H9 (cell line): ENCODE data around the gene CALM1. TPM values are rescaled to one million over a fixed set of nuclear protein-coding genes. Genes with fewer than 3 reads are reported as not detected.

ENCODE experiments used
- DNase-seq: peaks from one replicate; pipeline ENCODE4 v3.0.0-alpha.2; 2017
- H2AFZ ChIP-seq: one replicate; pipeline ENCODE4 v1.6.1; 2013; ENCODE audit warnings: mild to moderate bottlenecking, low read length, control low read depth, moderate library complexity
- H2AK5ac ChIP-seq: 2 replicates; pipeline ENCODE4 v1.6.1; 2013; ENCODE audit warnings: low read length, control low read depth, mixed read lengths; ENCODE audit not compliant: insufficient read length
- H2BK120ac ChIP-seq: one replicate; pipeline ENCODE4 v1.6.1; 2013; ENCODE audit warnings: low read depth, mild to moderate bottlenecking, low read length, control low read depth, inconsistent platforms; ENCODE audit not compliant: poor library complexity, severe bottlenecking
- H2BK12ac ChIP-seq: 2 replicates; pipeline ENCODE4 v1.6.1; 2013; ENCODE audit warnings: low read length, control low read depth, mixed read lengths, low read depth; ENCODE audit not compliant: insufficient read length
- H2BK15ac ChIP-seq: 2 replicates; pipeline ENCODE4 v1.6.1; 2013; ENCODE audit warnings: low read depth, low read length, control low read depth
- H2BK20ac ChIP-seq: one replicate; pipeline ENCODE4 v1.6.1; 2013; ENCODE audit warnings: low read depth, mild to moderate bottlenecking, low read length, control low read depth, inconsistent platforms; ENCODE audit not compliant: poor library complexity, severe bottlenecking
- H2BK5ac ChIP-seq: 2 replicates; pipeline ENCODE4 v1.6.1; 2013; ENCODE audit warnings: low read length, control low read depth, mixed read lengths; ENCODE audit not compliant: insufficient read length
- H3K14ac ChIP-seq: 2 replicates; pipeline ENCODE4 v1.6.1; 2013; ENCODE audit warnings: low read length, control low read depth; ENCODE audit not compliant: insufficient read depth
- H3K18ac ChIP-seq: 2 replicates; pipeline ENCODE4 v1.6.1; 2013; ENCODE audit warnings: low read depth, mild to moderate bottlenecking, mixed read lengths, low read length, control low read depth; ENCODE audit not compliant: insufficient read length
- H3K23ac ChIP-seq: 2 replicates; pipeline ENCODE4 v1.6.1; 2013; ENCODE audit warnings: low read length, control low read depth, mixed read lengths, low read depth; ENCODE audit not compliant: insufficient read length
- H3K23me2 ChIP-seq: 2 replicates; pipeline ENCODE4 v1.6.1; 2013; ENCODE audit warnings: low read depth, mild to moderate bottlenecking, mixed read lengths, low read length, control low read depth; ENCODE audit not compliant: insufficient read length, poor library complexity, severe bottlenecking
- H3K27ac ChIP-seq: 2 replicates; pipeline ENCODE4 v1.5.1; 2013; ENCODE audit warnings: low read length, control low read depth, mixed read lengths, low read depth; ENCODE audit not compliant: insufficient read length
- H3K27me3 ChIP-seq: 2 replicates; pipeline ENCODE4 v1.6.1; 2013; ENCODE audit warnings: low read length, control low read depth, inconsistent platforms; ENCODE audit not compliant: insufficient read depth
- H3K4ac ChIP-seq: 2 replicates; pipeline ENCODE4 v1.6.1; 2013; ENCODE audit warnings: low read depth, mild to moderate bottlenecking, control low read depth, inconsistent platforms, low read length, moderate library complexity
- H3K4me1 ChIP-seq: 2 replicates; pipeline ENCODE4 v1.6.1; 2013; ENCODE audit warnings: low read length, control low read depth, inconsistent platforms; ENCODE audit not compliant: insufficient read depth
- H3K4me2 ChIP-seq: 2 replicates; pipeline ENCODE4 v1.6.1; 2013; ENCODE audit warnings: low read length, control low read depth, mixed read lengths; ENCODE audit not compliant: insufficient read length, insufficient read depth
- H3K56ac ChIP-seq: 2 replicates; pipeline ENCODE4 v1.6.1; 2013; ENCODE audit warnings: low read depth, mild to moderate bottlenecking, mixed read lengths, low read length, control low read depth; ENCODE audit not compliant: insufficient read length
- H3K79me1 ChIP-seq: 2 replicates; pipeline ENCODE4 v1.6.1; 2013; ENCODE audit warnings: low read depth, mild to moderate bottlenecking, moderate library complexity, low read length, control low read depth, inconsistent platforms; ENCODE audit not compliant: insufficient read depth, poor library complexity, severe bottlenecking
- H3K79me2 ChIP-seq: 2 replicates; pipeline ENCODE4 v1.6.1; 2013; ENCODE audit warnings: low read length, control low read depth, inconsistent platforms; ENCODE audit not compliant: insufficient read depth
- H3K9ac ChIP-seq: 2 replicates; pipeline ENCODE4 v1.6.1; 2013; ENCODE audit warnings: low read length, control low read depth, mixed read lengths; ENCODE audit not compliant: insufficient read length; ENCODE audit errors: extremely low read depth
- H3K9me3 ChIP-seq: one replicate; pipeline ENCODE4 v1.6.1; 2013; ENCODE audit warnings: low read depth, low read length, inconsistent platforms; ENCODE audit not compliant: control insufficient read depth
- H3T11ph ChIP-seq: one replicate; pipeline ENCODE4 v1.6.1; 2013; ENCODE audit warnings: mild to moderate bottlenecking, low read length, control low read depth, inconsistent platforms
- H4K20me1 ChIP-seq: one replicate; pipeline ENCODE4 v1.6.1; 2013; ENCODE audit not compliant: control insufficient read depth, insufficient read length, insufficient read depth
- H4K5ac ChIP-seq: 2 replicates; pipeline ENCODE4 v1.6.1; 2013; ENCODE audit warnings: low read depth, mild to moderate bottlenecking, mixed read lengths, low read length, control low read depth; ENCODE audit not compliant: insufficient read length
- H4K8ac ChIP-seq: replicated peaks from 2 replicates; pipeline ENCODE4 v1.6.1; 2013; ENCODE audit warnings: low read length, control low read depth, mixed read lengths, low read depth; ENCODE audit not compliant: insufficient read length
- H4K91ac ChIP-seq: 2 replicates; pipeline ENCODE4 v1.6.1; 2013; ENCODE audit warnings: low read depth, mild to moderate bottlenecking, moderate library complexity, mixed read lengths, low read length, control low read depth; ENCODE audit not compliant: insufficient read length
- H3K27ac Mint-ChIP-seq, 3 experiments: 2 replicates in 2 of 3; 3 replicates in 1 of 3; pipeline ENCODE4 v1.8.0; 2020 to 2021; ENCODE audit warnings: mixed read lengths in 3 of 3, mild to moderate bottlenecking in 1 of 3, moderate library complexity in 1 of 3
- H3K27me3 Mint-ChIP-seq: 2 replicates; pipeline ENCODE4 v1.8.0; 2021; ENCODE audit warnings: low read depth, mild to moderate bottlenecking, moderate library complexity, mixed read lengths
- H3K36me3 Mint-ChIP-seq, 3 experiments: 2 replicates in 2 of 3; 3 replicates in 1 of 3; pipeline ENCODE4 v1.8.0; 2020 to 2021; ENCODE audit warnings: low read depth in 3 of 3, mixed read lengths in 3 of 3; ENCODE audit not compliant: insufficient read depth in 1 of 3
- H3K4me1 Mint-ChIP-seq, 2 experiments: 2 replicates each; pipeline ENCODE4 v1.8.0; 2020; ENCODE audit warnings: mixed read lengths in 2 of 2
- H3K4me3 Mint-ChIP-seq, 2 experiments: 2 replicates in 1 of 2; 3 replicates in 1 of 2; pipeline ENCODE4 v1.8.0; 2020 to 2021; ENCODE audit warnings: mild to moderate bottlenecking in 2 of 2, mixed read lengths in 2 of 2, moderate library complexity in 1 of 2
- H3K9me3 Mint-ChIP-seq, 2 experiments: 2 replicates in 1 of 2; 3 replicates in 1 of 2; pipeline ENCODE4 v1.8.0; 2020; ENCODE audit warnings: mild to moderate bottlenecking in 2 of 2, mixed read lengths in 2 of 2, moderate library complexity in 1 of 2
- WGBS: extraction: QIAGEN DNeasy Blood & Tissue Kit; methylation state at CpG from one replicate; pipeline ENCODE4 v1.1.7; 2013; ENCODE audit warnings: missing lambda C conversion rate, low lambda C conversion rate, mixed read lengths; ENCODE audit not compliant: insufficient read length; ENCODE audit errors: extremely low coverage; 5-methylcytosine and 5-hydroxymethylcytosine counted together
- total RNA-seq: library from RNA; stranded (reverse); gene quantifications from 2 replicates; pipeline ENCODE4 v1.2.1, GENCODE V29; 2021
- TF ChIP-seq, protein P1 (sequence below): fragments of 200-600 bp; sonication (generic); conservative IDR thresholded peaks from 3 replicates; pipeline ENCODE4 v1.8.0; 2021; ENCODE audit warnings: antibody characterized with exemption, mild to moderate bottlenecking

The CALM1 gene
- total RNA-seq, 1 experiment from 2014 or later: 354 TPM

DNA sequence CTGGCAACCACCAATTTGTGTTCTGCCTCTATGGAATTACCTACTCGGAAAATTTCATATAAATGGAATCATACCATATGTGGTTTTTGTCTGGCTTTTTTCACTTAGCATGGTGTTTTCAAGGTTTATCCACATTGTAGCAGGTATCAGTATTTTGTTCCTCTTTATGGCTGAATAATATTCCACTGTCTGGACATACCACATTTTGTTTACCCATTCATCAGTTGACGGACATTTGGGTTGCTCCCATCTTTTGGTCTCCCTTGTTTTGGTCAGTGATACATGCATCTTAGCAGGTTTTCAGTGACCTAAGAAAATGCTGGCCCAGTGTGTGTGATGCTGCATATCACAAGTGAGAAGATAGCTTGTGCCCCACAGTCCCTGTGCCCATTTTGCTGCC, 21.2 kb downstream of the CALM1 start:
- H3K4me1 ChIP-seq: no peaks in the 10 kb centered on the region
- no peaks in the 10 kb centered on the region for H3K27me3 Mint-ChIP-seq
- TF ChIP-seq, protein P1, sequence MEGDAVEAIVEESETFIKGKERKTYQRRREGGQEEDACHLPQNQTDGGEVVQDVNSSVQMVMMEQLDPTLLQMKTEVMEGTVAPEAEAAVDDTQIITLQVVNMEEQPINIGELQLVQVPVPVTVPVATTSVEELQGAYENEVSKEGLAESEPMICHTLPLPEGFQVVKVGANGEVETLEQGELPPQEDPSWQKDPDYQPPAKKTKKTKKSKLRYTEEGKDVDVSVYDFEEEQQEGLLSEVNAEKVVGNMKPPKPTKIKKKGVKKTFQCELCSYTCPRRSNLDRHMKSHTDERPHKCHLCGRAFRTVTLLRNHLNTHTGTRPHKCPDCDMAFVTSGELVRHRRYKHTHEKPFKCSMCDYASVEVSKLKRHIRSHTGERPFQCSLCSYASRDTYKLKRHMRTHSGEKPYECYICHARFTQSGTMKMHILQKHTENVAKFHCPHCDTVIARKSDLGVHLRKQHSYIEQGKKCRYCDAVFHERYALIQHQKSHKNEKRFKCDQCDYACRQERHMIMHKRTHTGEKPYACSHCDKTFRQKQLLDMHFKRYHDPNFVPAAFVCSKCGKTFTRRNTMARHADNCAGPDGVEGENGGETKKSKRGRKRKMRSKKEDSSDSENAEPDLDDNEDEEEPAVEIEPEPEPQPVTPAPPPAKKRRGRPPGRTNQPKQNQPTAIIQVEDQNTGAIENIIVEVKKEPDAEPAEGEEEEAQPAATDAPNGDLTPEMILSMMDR: no peak
- no peaks in the 10 kb centered on the region for H3K9me3 ChIP-seq
- H4K91ac ChIP-seq: no peak overlapping the region
- no peak overlapping the region for H2BK5ac ChIP-seq
- H3K56ac ChIP-seq: no peak overlapping the region
- H3K18ac ChIP-seq: no peak overlapping the region
- H3K9me3 Mint-ChIP-seq: peaks cover 6% of the 10 kb centered on the region in 2 experiments; a peak in 4 of 5 replicates
- H3K36me3 Mint-ChIP-seq: no peaks in the 10 kb centered on the region; a peak in 1 of 7 replicates
- H2BK20ac ChIP-seq: no peak overlapping the region
- H3K27me3 ChIP-seq: no peaks in the 10 kb centered on the region
- no peaks in the 10 kb centered on the region for H3K79me2 ChIP-seq
- H2BK120ac ChIP-seq: no peak overlapping the region
- no peak overlapping the region for H3K23ac ChIP-seq
- no peak overlapping the region for H3T11ph ChIP-seq
- H3K4ac ChIP-seq: no peak overlapping the region
- no peaks in the 10 kb centered on the region for H3K23me2 ChIP-seq
- no peaks in the 10 kb centered on the region for H3K79me1 ChIP-seq
- H3K4me2 ChIP-seq: no peak overlapping the region
- no peak overlapping the region for H4K8ac ChIP-seq
- DNase-seq: no peak
- H2AK5ac ChIP-seq: no peak overlapping the region
- no peak overlapping the region for H3K9ac ChIP-seq
- no peak overlapping the region for H3K14ac ChIP-seq
- no peak overlapping the region for H3K27ac Mint-ChIP-seq
- H3K27ac ChIP-seq: no peak overlapping the region
- no peak overlapping the region for H2AFZ ChIP-seq
- no peaks in the 10 kb centered on the region for H3K4me1 Mint-ChIP-seq
- no peak overlapping the region for H3K4me3 Mint-ChIP-seq
- no peaks in the 10 kb centered on the region for H4K20me1 ChIP-seq
- H4K5ac ChIP-seq: no peak overlapping the region
- H2BK15ac ChIP-seq: no peak overlapping the region
- no CpG with 5 or more reads among the region's 2 CpGs for WGBS
- no peak overlapping the region for H2BK12ac ChIP-seq
